GM18909 (cell line): Measurements from ENCODE around the gene MARCHF9.
A peak's percentile ranks its signal among the peaks of the same experiment; 100 is the strongest.

Source experiments
- ATAC-seq: cut with Tn5 transposase; IDR thresholded peaks from one replicate; pipeline ENCODE4 v1.9.1; 2021; ENCODE audit warnings: mild to moderate bottlenecking; ENCODE audit not compliant: unreplicated experiment, poor library complexity

MARCHF9 gene

DNA sequence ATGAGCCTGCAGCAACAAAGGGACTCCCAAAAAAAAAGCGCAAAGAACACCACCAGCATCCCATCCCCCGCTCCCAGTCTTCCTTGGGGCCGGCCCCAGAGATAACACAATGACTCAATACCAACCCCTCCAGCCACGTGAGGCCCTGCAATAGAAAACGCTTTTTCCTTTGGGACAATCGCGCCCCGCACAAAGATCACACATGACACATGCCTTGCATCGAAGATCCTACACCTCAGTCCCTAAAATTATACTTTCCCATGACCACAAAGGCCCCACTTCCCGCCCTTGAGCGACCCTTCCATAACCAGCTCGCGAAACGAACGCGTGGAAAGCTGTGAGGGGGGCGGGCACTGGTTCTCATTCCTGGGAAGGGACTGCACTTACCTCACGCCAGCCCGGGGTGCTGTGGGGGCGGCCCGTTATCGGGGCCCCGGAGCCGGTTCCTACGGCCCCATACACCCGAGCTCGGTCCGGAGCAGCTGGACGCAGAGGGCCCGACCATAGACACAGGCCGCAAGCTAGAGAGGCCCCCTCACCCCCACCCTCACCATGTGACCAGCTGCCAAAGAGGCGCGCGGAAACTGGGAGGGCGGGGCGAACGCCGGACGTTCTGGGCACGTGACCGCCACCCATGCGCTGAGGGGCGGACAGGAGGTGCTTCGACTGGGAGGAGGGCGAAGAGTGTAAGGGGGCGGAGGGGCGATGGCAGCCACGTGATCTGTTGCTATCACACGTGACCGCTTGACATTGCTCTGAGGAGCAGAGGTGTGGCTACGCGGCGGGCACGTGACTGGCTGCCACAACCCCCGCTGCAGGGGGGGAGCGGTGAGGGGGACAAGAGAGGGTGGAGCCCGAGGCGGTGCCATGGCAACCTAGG lies 2.9 kb upstream of the MARCHF9 start, which contains the start of gene CDK4:
CDK4 (minus strand) TSS at position 523 of the 880 bp plus-strand sequence. CDS start 593 bp downstream, outside the sequence.
- ATAC-seq, result peak; percentile 70

DNA sequence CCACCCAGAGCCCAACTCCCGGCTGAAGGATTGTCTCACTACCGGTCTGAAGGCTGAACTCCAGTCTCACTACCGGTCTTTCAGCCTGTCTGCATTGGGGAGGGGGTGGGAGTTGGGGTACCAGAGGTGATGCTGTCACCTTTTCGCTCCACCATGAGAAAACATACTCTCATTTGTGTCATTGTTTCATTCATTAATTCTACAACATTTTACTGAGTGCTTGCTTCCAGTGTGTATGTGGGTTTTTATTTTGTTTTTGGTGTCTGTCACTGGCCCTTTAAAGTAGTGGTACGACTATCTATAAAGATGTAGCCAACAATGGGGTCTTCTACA lies 2.3 kb upstream of the MARCHF9 start:
- ATAC-seq, result no peak

DNA sequence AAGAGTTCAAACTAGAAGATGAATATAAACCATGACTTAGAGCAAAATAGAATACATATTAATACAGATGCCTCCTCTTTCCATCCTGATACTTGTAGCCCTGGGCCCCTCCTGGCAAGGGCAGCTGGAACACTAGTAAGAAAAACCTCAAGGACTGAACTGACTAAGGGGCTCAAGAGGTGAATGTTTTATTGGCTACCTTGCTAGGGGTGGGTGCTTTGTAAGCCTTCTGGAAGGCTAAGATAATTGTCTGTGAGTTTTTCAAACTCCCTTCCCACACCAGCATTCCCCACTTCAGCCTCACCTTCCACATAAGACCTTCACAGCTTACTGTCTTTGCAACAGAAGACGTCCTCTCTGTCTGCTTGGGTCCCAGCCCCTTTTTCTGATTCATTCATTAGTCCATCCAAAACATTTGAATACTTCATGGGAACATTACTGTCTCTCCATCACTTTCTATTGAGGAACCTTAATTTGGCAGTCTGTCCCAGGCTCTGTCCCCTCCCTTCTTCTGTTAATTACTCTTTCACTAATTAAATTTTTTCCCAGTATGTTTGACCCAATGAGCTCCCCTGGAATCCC lies 1.1 kb upstream of the MARCHF9 start:
- no peak for ATAC-seq

DNA sequence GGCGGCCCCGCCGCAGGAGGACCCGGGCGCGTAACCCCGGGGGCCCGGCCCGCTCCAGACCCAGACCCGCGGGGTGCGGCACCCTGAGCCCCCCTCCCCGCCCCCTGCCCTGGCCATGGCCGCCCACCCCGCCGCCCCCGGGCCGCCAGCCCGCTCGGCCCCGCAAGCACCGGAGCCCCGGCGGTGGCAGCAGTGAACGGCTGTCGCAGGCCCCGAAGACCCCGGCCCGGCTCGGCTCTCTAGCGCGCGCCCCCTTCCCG lies 221 bp downstream of the MARCHF9 start:
- ATAC-seq, result no peak

DNA sequence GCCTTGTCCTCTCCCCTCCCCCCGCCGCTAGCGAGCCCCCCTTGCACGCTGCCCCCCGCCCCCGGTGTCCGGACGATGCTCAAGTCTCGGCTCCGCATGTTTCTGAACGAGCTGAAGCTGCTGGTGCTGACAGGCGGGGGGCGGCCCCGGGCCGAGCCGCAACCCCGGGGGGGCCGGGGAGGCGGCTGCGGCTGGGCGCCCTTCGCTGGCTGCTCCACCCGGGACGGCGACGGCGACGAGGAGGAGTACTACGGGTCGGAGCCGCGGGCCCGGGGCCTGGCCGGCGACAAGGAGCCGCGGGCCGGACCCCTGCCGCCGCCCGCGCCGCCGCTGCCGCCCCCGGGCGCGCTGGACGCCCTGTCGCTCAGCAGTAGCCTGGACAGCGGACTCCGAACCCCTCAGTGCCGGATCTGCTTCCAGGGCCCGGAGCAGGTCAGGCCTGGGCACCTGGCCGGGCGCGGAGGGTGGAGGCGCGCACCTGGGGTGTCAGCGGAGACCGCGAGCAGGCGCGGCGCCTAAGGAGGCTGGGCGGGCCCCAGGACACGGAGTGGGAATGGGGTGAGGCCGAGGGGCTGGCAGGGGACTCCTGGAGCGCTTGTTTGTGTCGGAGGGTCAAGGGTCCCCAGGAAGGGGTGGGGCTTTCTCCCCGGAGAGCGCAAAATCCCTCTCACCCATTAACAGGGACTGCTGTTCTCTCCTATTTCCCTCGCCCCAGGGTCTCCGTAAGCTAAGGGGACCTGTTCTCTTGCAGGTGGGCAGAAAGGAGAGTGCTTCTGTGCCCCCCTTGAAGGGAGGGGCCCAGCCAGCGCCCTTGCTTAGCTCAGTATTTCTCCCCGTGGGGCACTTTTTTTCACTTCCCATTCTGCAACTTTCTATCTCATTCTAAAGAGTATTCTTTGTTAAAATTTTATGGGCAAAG lies 810 bp downstream of the MARCHF9 start:
- no peak for ATAC-seq

DNA sequence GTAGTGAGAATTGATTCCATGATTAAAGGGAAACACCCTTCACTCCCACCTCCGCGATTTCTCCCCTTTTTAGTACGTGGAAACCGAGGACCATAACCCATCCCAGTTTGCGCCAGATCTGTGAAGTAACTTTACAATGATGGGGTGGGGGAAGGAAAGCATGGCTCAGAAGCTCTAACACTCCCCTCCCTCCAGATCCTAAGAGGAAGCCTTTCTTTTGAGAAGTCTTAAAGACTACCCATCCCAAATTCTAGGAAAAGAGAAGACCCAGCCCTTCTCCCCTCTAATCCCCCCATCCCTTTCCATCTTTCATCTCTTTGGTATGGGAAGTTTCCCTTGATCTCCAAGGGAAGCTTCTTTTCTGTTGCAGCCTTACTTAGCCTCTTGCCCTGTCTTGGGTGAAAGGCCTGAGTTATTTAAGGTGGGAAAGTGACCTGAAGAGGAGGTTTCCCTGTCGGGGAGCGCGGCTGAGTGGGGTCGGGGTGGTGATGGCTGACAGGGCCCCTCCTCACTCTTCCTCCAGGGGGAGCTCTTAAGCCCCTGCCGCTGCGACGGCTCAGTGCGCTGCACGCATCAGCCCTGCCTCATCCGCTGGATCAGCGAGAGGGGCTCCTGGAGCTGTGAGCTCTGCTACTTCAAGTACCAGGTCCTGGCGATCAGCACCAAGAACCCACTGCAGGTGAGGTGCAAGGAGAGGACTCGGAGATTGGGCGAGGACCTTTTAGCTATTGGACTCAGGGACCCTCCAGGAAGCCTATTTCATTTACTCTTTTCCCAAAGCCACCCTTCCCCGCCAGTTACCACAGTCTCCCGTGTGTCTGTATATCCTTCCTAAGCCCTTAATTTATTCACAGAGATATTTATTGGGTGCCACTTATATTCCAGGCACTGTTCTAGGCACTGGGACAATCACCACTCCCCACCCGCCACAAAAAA lies 1.8 kb downstream of the MARCHF9 start:
- ATAC-seq, result peak; percentile 25

DNA sequence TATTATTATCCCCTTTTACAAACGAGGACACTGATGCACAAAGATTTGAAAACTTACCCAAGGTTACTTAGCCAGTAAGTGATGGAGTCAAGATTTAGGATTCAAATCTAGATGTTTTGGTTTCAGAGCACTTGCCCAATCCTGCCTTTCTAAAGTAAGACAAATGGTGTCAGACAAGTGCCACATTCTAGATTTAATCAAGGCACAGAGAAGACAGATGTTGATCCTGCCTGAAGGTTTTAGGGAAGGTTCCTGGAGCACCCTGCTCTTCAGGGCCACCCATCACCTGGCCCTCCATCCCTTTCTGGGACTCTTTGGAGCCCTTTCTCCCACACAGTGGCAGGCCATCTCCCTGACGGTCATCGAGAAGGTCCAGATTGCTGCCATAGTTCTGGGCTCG lies 2.9 kb downstream of the MARCHF9 start:
- ATAC-seq, result no peak

DNA sequence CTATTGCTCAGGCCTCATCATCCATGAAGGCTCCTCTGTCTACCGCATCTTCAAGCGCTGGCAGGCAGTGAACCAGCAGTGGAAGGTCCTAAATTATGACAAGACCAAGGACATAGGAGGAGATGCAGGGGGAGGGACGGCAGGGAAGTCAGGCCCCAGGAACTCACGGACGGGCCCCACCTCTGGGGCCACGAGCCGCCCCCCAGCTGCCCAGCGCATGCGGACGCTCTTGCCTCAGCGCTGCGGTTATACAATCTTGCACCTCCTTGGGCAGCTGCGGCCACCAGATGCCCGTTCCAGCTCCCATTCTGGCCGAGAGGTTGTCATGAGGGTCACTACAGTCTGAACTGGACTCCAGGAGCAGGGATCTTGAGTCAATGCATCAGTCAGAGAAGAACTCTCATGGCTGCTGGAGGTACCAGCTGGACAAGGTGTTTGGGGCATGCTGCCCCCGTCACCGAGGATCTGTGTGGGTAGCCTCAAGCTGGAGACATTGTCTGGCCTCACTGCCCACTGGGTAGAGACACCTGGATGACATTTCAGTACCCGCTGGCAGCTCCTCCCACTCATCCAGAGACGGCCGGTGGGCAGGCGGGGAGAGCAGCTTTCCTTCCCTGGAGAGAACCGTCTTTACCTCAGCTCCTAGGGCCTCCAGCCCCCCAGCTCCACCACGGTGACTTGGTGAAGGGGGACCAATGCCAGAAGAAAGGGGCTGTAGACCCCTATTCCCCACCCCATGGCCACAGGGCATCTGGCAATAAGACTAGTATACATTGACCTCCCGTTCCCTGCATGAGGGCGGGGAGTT lies 3.9 kb downstream of the MARCHF9 start:
- no peak for ATAC-seq

DNA sequence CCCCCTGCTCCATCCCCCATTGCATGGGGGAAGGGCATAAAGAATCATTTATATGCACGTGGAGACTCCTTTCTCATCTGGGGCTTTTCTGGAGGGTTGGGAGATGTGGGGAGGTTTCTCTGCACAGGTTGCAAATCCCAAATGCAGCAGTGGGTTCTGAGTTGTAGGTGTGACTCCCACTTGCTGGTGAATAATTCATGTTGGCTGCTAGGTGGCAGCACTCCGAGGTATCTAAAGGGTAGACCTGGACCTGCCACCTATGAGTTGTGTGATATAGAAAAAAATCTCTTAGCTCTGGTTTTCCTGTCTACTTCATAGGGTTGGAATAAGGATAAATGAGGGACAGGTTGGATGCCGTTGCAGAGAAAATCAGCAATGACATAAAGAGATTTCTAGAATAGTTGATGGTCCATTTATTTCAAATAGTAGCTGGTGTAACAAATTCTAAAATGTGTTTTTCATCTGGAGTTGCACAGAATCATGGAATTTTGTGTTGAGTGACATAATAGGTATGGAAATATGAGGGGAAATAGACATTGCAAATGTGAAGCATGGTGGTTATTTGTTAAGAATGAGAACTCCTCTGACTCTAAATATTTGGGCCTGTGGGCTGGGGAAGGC lies 4.6 kb downstream of the MARCHF9 start:
- ATAC-seq, result no peak

DNA sequence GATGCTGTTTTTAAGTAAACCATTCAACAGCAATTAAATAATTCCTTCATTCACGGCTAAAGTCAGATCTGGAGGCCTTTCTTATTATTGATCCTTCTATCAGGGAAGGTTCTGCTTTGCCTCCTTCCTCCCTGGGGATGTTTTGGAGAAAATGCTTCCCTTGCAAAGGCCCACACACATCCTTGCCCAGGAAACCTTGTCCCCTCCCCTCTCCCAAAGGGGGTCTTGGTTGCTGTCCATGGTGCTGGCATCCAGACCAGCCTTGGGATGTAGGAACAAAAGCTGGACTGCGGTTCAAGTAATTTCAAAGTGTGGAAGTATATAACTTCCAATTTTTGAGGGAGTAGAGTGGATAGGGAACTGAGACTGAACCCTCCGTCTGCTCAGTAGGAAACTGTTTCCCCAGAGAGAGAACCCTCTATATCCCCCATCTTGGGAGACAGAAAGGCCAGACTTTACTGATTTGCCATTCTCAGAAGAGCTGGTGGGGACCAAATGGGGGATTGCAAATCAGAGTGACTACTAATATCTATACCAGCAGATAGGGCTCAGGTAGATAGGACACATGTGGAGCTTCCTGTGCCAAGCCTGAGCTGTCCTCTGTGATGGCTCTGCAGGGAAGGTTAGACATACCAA lies 5.6 kb downstream of the MARCHF9 start:
- ATAC-seq, result no peak

DNA sequence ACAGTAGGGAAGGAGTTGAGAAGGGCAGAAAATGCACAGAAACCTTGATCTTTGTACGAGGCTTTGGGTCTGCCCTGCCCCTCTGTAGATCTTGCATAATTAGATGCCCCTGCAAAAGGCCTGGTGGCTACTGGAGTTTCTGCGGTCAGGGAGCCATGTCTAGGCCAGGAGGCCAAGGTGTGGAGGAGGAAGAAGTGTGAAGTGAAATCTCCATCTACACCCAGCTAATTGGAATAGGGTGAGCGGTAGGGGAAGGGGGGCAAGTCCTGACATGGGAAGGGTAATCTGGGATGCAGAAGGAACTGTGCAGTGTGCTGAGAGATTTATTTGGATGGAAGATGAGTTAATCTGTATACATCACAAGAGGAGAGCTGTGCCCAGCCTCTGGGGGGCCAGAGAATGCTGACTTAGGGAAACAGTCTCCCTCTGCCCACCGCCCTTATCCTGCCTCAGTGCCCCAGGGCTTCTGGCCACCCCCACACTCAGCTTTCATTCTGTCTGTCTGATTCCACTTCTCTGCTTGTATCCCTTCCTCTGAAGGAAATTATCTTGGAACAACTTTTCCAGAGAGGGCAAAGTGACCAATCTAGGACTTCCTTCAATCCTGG lies 6.6 kb downstream of the MARCHF9 start:
- ATAC-seq, result no peak

DNA sequence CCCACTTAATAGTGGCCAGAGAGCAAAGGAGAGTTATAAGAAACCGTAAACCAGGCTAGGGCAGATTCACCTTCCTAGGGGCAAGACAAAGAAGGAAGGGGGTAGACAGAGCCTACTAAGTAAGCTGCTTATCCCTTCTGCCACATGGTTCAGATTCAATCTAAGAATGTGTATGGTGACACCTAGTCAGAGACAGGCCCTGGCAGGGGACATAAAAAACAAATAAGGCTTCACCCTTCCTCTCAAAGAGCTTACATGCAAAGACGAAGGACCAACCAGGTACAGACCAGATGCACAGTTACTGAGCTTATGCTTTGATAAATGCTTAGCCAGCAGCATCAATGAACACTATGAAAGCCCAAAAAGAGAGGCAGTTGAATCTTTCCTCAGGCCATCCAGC lies 7.6 kb downstream of the MARCHF9 start:
- ATAC-seq, result no peak

DNA sequence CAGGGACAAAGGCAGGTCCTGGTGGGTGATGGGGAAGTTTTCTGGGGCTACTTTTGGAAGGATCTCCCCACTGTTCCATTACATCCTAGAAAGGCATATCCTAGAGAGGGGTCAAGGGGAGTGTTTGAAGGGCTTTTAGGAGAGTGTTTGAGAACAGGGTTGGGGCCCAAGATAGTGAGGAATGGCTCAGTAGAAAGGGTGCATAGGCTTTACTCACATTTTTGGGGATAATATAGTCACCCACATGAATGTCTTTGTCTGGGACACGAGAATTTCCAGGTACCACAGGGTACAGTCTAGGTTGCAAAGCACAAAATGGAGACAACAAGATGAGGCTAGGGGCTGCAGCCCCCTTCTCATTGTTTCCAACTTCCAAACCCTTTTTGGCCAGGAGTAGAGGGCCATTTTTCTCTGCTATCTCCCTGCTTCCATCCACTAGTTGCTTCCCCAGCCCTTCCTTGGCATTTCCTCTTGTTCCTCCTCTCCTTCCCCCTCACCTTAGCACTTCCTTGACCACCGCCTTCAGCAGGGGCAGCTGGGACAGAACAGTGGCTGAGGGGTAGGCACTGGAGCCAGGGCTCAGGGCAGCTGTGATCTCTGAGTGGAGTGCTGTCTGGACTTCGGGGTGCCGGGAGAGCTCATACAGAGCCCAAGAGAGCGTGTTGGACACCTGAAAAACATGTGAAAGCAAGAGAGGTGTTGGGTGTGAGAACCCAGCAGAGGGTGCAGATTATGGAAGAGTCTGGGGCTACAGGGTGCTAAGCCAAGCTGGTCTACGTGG lies 9.2 kb downstream of the MARCHF9 start:
- ATAC-seq, result no peak

DNA sequence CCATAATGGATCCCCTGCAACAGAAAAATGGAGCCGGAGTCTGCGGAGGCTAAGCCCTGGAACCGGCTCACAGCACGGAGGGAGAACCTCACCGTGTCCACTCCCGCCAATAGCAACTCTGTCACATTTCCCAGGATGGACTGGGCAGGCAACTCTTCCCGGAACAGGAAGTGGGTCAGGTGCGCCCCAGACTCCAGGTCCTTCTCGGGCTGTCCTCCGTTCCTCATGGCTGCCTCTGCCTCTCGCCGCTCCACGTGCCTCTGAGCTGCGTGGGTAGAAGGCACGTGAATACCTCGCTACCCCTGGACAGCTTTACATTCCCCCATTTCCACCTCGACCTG lies 9.7 kb downstream of the MARCHF9 start:
- no peak for ATAC-seq

DNA sequence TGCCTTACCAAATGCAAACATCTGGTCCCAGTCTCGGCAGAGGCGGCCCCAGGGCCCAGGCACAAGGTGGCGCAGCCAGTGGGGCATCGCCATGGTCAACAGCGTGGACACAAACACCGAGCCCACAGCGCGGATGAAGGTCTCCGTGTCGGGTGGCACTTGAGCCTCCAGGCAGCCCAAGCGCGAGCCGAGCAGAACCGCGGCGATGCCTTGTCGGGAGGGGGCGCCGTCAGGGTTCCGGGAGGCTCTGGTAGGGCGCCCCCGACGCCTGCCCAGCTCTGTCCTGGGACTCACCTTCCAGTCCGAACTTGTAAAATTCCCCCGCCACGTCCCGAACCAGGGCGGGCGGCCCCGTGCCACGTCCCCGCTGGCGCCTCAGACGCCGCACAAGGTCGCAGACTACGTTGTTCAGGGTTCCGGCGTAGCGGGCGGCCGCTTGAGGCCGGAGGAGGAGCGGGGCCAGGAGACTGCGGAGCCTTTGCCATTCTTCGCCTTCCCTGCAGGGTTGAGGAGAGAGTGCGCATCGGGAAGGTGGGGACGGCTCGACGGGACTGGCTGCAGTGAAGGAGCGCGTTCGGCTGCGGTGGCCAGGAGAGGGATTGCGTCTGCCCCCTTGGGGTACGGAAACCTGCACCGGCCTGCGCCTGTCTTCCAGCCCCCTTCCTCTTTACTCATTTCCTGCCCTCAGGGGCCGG lies 10.2 kb downstream of the MARCHF9 start:
- ATAC-seq, result peak; percentile 61

DNA sequence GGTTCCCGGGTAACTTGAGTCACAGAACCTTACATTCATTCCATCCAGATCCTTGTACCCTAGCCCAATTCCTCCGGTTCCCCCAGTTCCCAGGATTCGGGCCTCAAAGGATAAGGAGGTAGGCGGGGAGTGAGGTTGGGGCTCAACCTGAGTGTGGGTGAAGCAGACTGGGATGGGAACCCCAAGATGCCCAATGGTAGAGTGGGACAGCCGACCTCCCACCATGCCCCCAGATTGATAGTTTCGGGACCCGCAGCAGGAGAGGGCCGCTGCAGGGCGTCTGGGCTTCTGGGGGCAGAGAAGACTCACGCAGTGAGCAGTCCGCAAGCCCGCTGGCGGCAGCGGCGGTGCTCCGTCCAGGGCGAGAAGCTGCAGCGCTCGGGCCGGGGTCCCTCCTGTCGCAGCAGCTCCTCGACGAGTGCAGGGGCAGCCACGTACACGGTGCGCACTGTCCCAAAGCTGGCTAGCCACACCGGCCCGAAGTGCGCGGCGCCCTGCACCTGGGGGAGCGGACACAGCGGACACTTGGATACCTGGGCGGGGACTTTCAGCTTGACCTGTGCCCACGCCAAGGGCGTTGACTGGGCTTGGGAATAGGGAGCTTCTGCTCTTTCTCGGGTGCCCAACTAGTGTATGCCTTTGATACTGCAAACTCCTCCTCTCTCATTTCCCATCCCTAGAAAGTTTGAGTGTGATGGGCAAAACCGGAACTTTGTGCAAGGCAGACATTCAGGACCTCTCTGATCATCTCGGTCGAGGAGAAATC lies 11.0 kb downstream of the MARCHF9 start:
- peak; percentile 21 for ATAC-seq
